Stimulated activated memory B cell treated with anti-CD40 and anti-IgM and Interleukin-4, amounts not matched to agents 10 μg/mL and 1 μg/mL and 100 μg/mL, for 72 hours (primary cell): ENCODE measurements around the gene LCE2D.
"Not testable (repeated sequence)": the region's sequence is repeated elsewhere in the genome, so short reads cannot be mapped to it uniquely, and the experiment has no call there.

Experiments
- ATAC-seq: fragments of 150-1000 bp; cut with Tn5 transposase; 2 replicates; pipeline ENCODE4 v1.10.0; 2021
- H3K27ac Mint-ChIP-seq: one replicate; pipeline ENCODE4 v1.8.0; 2022; ENCODE audit warnings: mild to moderate bottlenecking, mixed read lengths
- H3K27me3 Mint-ChIP-seq: one replicate; pipeline ENCODE4 v1.8.0; 2022; ENCODE audit warnings: mixed read lengths
- H3K36me3 Mint-ChIP-seq: one replicate; pipeline ENCODE4 v1.8.0; 2022; ENCODE audit warnings: mixed read lengths
- H3K4me1 Mint-ChIP-seq: one replicate; pipeline ENCODE4 v1.8.0; 2022; ENCODE audit warnings: mixed read lengths
- H3K4me3 Mint-ChIP-seq: one replicate; pipeline ENCODE4 v1.8.0; 2022; ENCODE audit warnings: mild to moderate bottlenecking, moderate library complexity, mixed read lengths
- H3K9me3 Mint-ChIP-seq: one replicate; pipeline ENCODE4 v1.8.0; 2022; ENCODE audit warnings: mixed read lengths

The LCE2D gene

GRCh38 chr1:152667648-152668047, 4.5 kb downstream of the LCE2D start:
- H3K36me3 Mint-ChIP-seq = no peaks in the 10 kb centered on the region
- H3K9me3 Mint-ChIP-seq = no peaks in the 10 kb centered on the region
- H3K27ac Mint-ChIP-seq = no peak overlapping the region
- ATAC-seq = no peak
- H3K4me1 Mint-ChIP-seq = no peaks in the 10 kb centered on the region
- H3K4me3 Mint-ChIP-seq = no peak overlapping the region
- peaks cover 45% of the 10 kb centered on the region for H3K27me3 Mint-ChIP-seq

- H3K4me1 Mint-ChIP-seq = no peaks in the 10 kb centered on the region
- H3K4me3 Mint-ChIP-seq = no peak overlapping the region
- peaks cover 51% of the 10 kb centered on the region for H3K27me3 Mint-ChIP-seq
- H3K9me3 Mint-ChIP-seq = no peaks in the 10 kb centered on the region
- no peak for ATAC-seq
- H3K27ac Mint-ChIP-seq = no peak overlapping the region
- no peaks in the 10 kb centered on the region for H3K36me3 Mint-ChIP-seq
Measured at GRCh38 chr1:152673016-152673415, 9.8 kb downstream of the LCE2D start.

- H3K27ac Mint-ChIP-seq, H3K4me1 Mint-ChIP-seq, H3K4me3 Mint-ChIP-seq, H3K9me3 Mint-ChIP-seq, H3K36me3 Mint-ChIP-seq, ATAC-seq: not testable (repeated sequence)
- H3K27me3 Mint-ChIP-seq = peaks cover 56% of the 10 kb centered on the region
Measured at GRCh38 chr1:152674983-152675382, 11.8 kb downstream of the LCE2D start, which contains the start of gene LCE2C. TSS of gene LCE2C (plus strand) at chr1:152675279. CDS start at chr1:152676016, 737 bp downstream.

GRCh38 chr1:152679459-152679858, 16.3 kb downstream of the LCE2D start:
- H3K27me3 Mint-ChIP-seq = peaks cover 59% of the 10 kb centered on the region

GRCh38 chr1:152681616-152682015, 18.4 kb downstream of the LCE2D start:
- peaks cover 52% of the 10 kb centered on the region for H3K27me3 Mint-ChIP-seq
- no peak overlapping the region for H3K4me3 Mint-ChIP-seq
- no peak overlapping the region for H3K27ac Mint-ChIP-seq
- ATAC-seq = no peak
- no peaks in the 10 kb centered on the region for H3K36me3 Mint-ChIP-seq
- H3K9me3 Mint-ChIP-seq = no peaks in the 10 kb centered on the region
- H3K4me1 Mint-ChIP-seq = no peaks in the 10 kb centered on the region

More at GRCh38 chr1:152679459-152679858, 16.3 kb downstream of the LCE2D start:
- Mint-ChIP-seq H3K4me1 (no peaks in the 10 kb centered on the region), H3K27ac (no peak overlapping the region), H3K4me3 (no peak overlapping the region), H3K9me3 (no peaks in the 10 kb centered on the region), H3K36me3 (no peaks in the 10 kb centered on the region)
- no peak for ATAC-seq

GRCh38 chr1:152683846-152684245, 20.7 kb downstream of the LCE2D start:
- no peak for ATAC-seq
- H3K4me3 Mint-ChIP-seq = no peak overlapping the region
- H3K36me3 Mint-ChIP-seq = no peaks in the 10 kb centered on the region
- H3K9me3 Mint-ChIP-seq = no peaks in the 10 kb centered on the region
- no peaks in the 10 kb centered on the region for H3K4me1 Mint-ChIP-seq
- no peak overlapping the region for H3K27ac Mint-ChIP-seq
- peaks cover 54% of the 10 kb centered on the region for H3K27me3 Mint-ChIP-seq

- not testable (repeated sequence) for ATAC-seq, H3K9me3 Mint-ChIP-seq, H3K4me3 Mint-ChIP-seq, H3K4me1 Mint-ChIP-seq, H3K36me3 Mint-ChIP-seq, H3K27ac Mint-ChIP-seq
- H3K27me3 Mint-ChIP-seq = peaks cover 51% of the 10 kb centered on the region
Measured at GRCh38 chr1:152685823-152686222, 22.6 kb downstream of the LCE2D start, which contains the start of gene LCE2B. TSS of gene LCE2B (plus strand) at chr1:152686123. CDS start at chr1:152686844, 721 bp downstream.

- H3K9me3 Mint-ChIP-seq = peaks cover 1% of the 10 kb centered on the region
- no peaks in the 10 kb centered on the region for H3K4me1 Mint-ChIP-seq
- no peak within 1 kb of the TSS for H3K4me3 Mint-ChIP-seq
- no peaks in the 10 kb centered on the region for H3K36me3 Mint-ChIP-seq
- no peaks in the 10 kb centered on the region for H3K27me3 Mint-ChIP-seq
- no peak within 1 kb of the TSS for H3K27ac Mint-ChIP-seq
- peak; percentile 20 for ATAC-seq
Measured at GRCh38 chr1:152697701-152698600, 34.8 kb downstream of the LCE2D start, which contains the start of gene LCE2A. TSS of gene LCE2A (plus strand) at chr1:152698345. CDS start at chr1:152698902, 557 bp downstream.

GRCh38 chr1:152699746-152700145, 36.6 kb downstream of the LCE2D start:
- H3K36me3 Mint-ChIP-seq = no peaks in the 10 kb centered on the region
- H3K4me3 Mint-ChIP-seq = no peak overlapping the region
- ATAC-seq = no peak
- H3K27me3 Mint-ChIP-seq = no peaks in the 10 kb centered on the region
- no peaks in the 10 kb centered on the region for H3K4me1 Mint-ChIP-seq
- H3K27ac Mint-ChIP-seq = no peak overlapping the region
- no peaks in the 10 kb centered on the region for H3K9me3 Mint-ChIP-seq

- H3K27ac Mint-ChIP-seq = no peak within 1 kb of the TSS
- H3K27me3 Mint-ChIP-seq = peaks cover 9% of the 10 kb centered on the region
- peaks cover 3% of the 10 kb centered on the region for H3K9me3 Mint-ChIP-seq
- H3K4me3 Mint-ChIP-seq = no peak within 1 kb of the TSS
- no peak for ATAC-seq
- no peaks in the 10 kb centered on the region for H3K4me1 Mint-ChIP-seq
- H3K36me3 Mint-ChIP-seq = no peaks in the 10 kb centered on the region
Measured at GRCh38 chr1:152707860-152708259, 44.7 kb downstream of the LCE2D start, which contains the start of gene LCE4A. TSS of gene LCE4A (plus strand) at chr1:152708160. CDS start at chr1:152709076, 916 bp downstream.
